Measurements from ENCODE around the gene ZMYND8. TPM values are rescaled to one million over a fixed set of nuclear protein-coding genes. Genes with fewer than 3 reads are reported as not detected.

ZMYND8 gene
- polyA plus RNA-seq, 5 donors: 32.3 to 50.4 (median 43.4) TPM

- DNase-seq: no peak
Observed at GRCh38 chr20:47231382-47232039, 125.0 kb downstream of the ZMYND8 start.

DNA sequence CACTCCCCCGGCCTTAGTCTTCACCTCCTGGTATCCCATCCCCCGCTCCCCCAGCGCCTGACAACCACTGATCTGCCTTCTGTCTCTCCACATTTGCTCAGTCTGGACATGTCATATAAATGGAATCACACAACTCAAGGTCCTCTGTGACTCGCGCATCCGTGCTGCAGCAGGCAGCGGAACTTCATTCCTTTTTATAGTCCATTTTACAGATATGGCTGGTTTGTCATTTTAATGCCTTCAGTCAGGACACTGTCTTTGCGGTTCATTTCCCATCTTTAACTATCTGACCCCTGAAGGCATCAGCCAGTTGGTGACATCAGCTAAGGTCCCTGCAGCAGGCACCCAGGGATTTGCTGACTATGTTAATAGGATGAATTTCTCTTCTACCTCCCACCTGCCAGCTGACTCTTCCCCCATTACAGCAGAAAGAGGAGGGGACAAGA lies 125.7 kb downstream of the ZMYND8 start:
- DNase-seq: no peak

DNA sequence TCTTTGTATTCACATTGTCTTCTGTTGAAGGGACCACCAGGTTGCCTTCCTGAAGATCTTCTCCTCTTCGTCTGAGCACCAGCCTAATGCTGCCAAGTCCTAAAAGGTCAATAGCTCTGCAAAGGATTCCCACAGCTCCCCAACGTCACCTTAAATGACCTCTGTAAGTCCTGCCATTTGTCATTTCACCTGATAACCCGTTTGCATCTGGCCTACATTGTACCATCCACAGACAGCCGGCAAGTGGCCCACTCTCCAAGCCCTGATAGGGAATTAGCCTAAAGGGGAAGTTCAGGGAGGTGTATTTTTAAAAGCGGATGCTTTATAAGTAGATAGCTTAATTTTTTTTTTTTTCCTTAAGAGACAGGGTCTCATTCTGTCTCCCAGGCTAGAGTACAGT lies 127.8 kb downstream of the ZMYND8 start:
- no peak for DNase-seq

DNA sequence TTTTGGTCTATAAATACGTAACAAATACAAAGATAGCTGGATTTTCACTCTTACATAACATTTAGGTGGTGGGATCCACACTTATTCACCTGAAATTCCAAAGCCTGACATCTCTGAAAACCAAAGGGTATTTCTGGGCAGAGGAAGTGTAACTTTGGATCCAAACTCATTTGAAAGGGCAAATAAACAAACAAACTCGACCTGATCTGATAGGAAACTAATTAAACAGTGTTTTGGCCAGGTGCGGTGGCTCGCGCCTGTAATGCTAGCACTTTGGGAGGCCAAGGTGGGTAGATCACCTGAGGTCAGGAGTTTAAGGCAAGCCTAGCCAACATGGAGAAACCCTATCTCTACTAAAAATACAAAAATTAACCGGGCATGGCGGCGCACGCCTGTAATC lies 128.9 kb downstream of the ZMYND8 start:
- no peak for DNase-seq

DNA sequence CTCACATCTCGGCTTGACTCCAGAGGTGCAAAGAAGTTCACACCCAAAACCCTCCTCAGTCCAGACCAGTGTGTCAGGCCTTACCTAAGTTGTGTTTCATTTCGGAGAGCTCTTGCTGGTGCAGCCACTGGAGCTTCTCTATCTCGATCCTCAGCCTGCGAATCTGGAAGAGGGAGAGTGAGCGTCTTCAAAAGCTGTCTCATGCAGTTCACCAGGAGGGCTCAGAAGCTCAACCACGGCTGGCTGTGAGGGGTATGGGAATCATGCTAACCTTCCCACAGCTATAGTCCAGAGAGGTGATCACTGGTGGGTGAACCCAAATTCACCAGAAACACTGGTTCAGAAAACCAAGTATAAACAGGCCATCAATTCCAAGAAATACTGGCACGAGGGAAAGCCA lies 129.4 kb downstream of the ZMYND8 start:
- no peak for DNase-seq

GRCh38 chr20:47225458-47225857 lies 131.0 kb downstream of the ZMYND8 start:
- DNase-seq: no peak

- DNase-seq: no peak
Observed at GRCh38 chr20:47224857-47225256, 131.6 kb downstream of the ZMYND8 start.

GRCh38 chr20:47224300-47224791 lies 132.2 kb downstream of the ZMYND8 start:
- no peak for DNase-seq

- no peak for DNase-seq
Observed at GRCh38 chr20:47223896-47224295, 132.6 kb downstream of the ZMYND8 start.

DNA sequence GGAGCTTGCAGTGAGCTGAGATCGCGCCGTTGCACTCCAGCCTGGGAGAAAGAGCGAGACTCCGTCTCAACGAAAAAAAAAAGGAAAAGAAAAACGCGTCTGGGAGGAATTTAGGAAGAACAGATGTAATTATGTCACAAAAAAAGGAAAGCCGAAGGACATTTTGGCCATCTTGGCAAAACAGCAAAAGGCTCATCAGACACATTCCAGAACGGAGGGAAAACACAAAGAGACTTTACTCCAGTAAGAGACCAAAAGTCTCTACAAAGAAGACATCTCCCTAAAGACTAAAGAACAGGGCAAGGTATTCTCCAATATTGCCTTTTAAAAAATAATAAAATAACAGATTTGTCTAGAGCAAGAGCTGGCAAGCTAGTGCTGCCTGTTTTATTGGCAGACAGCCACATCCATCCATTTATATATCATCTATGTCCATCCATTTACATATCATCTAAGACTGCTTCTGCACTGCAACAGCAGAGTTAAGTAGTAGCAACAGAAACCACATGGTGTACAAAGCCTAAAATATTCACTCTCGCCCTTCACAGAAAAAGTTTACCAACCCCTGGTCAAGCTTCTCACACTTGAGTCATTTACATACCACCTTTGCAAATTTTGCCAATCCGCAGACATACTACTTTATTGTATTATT lies 133.9 kb downstream of the ZMYND8 start:
- DNase-seq: no peak

GRCh38 chr20:47221036-47221625 lies 135.4 kb downstream of the ZMYND8 start:
- DNase-seq: no peak

- no peak for DNase-seq
Observed at GRCh38 chr20:47220161-47220582, 136.3 kb downstream of the ZMYND8 start.

DNA sequence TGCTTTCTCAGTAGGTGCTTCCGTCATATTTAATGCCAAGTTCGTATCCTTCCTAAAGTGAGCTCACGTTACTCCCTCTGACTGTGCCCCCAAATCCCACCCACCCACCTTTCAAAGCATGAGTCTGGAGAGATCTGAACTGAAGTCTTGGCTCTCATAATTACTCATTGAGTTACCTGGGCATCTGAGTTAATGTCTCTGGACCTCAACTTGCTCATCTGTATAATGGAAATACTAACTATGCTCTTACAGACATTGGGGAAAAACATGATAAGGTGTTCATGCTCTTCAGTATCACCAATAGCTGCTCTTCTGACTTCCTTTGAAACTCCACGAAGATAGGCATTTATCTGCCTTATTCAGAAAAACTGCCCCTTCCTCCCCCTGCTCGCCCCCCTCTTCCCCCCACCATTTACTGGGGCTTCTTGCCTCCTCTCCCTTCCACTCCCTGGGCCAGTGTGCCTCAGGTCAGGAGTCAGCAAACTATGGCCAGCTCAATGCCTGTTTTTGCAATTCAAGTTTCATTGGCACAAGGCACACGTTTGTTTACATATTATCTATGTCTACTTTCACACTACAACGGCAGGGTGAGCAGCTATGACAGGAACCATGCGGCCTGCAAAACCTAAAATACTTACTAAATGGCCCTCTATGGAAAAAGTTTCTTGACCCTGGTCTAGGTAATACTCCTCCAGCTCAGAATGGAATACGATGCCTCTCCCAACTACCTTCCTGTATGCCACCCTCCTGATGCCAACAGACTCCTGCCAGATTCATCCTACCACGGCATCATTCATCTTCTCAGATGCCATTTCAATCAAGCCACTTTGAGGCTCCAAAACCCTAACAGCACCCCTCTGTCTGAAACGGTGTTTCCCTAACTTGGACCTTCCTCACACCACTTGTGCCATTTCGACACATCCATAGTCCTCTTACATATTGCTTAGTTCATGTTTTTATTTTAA lies 138.7 kb downstream of the ZMYND8 start:
- no peak for DNase-seq

DNA sequence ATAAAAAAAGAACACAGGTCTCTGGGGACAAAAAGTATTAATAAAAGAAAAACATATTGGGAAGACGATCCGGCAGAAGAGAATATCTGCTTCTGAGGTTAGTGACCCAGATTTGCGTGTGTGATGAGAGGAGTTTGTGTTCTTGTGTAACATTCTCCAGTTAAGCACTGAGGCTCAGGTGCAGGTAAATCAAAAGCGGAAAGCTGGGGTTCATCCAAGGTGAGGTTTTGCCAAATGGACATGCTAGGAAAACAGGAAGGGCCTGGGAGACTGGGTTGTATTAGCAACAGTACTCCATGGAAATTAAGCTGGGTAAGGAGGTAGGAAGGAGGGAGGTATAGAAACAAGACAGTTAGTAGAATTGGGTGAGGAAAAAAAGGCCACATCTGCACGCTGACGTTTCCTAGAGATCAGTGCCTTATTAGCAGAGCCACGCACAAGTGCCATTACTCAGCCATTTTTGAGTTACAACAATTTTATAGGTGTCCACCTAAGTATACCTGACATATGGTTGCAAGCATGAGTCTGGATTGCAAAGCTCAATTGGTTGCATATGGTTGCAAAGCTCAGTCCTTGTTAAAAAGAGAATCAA lies 139.6 kb downstream of the ZMYND8 start:
- DNase-seq: no peak

GRCh38 chr20:47215653-47216397 lies 140.7 kb downstream of the ZMYND8 start:
- DNase-seq: no peak

- no peak for DNase-seq
Observed at GRCh38 chr20:47213966-47214365, 142.5 kb downstream of the ZMYND8 start.

- DNase-seq: no peak
Observed at GRCh38 chr20:47212606-47213207, 143.8 kb downstream of the ZMYND8 start.

GRCh38 chr20:47211036-47211435 lies 145.5 kb downstream of the ZMYND8 start:
- DNase-seq: no peak

- DNase-seq: no peak
Observed at GRCh38 chr20:47210470-47210869, 146.0 kb downstream of the ZMYND8 start.

DNA sequence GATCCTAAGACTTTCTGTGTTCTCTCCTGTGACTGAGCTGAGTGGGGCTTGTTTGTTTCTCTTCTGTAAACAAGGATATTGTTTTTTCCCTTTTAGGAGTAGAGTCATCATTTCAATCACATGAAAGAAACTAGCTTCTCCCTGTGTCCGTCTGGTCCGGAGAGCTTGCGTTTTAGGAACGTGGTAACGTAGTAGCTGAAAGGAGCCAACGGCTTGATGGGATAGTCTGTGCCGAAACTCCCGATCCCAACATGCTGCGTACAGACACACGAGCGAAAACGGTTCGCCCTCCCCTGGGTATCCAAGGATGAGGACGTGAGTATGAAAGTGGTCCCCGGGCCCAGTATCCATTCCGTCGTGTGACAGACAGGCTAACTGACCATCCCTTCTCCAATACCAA lies 146.5 kb downstream of the ZMYND8 start:
- no peak for DNase-seq
